NT2/D1 (cell line): Measurements from ENCODE around the gene SLC34A3.

Experiments
- SUZ12 ChIP-seq: IDR thresholded peaks from 2 replicates; pipeline ENCODE4 v1.6.1; 2011; ENCODE audit not compliant: insufficient read length, insufficient read depth; ENCODE audit errors: extremely low read depth
- YY1 ChIP-seq: IDR thresholded peaks from 2 replicates; pipeline ENCODE4 v1.6.1; 2011; ENCODE audit not compliant: insufficient read length, insufficient read depth

DNA sequence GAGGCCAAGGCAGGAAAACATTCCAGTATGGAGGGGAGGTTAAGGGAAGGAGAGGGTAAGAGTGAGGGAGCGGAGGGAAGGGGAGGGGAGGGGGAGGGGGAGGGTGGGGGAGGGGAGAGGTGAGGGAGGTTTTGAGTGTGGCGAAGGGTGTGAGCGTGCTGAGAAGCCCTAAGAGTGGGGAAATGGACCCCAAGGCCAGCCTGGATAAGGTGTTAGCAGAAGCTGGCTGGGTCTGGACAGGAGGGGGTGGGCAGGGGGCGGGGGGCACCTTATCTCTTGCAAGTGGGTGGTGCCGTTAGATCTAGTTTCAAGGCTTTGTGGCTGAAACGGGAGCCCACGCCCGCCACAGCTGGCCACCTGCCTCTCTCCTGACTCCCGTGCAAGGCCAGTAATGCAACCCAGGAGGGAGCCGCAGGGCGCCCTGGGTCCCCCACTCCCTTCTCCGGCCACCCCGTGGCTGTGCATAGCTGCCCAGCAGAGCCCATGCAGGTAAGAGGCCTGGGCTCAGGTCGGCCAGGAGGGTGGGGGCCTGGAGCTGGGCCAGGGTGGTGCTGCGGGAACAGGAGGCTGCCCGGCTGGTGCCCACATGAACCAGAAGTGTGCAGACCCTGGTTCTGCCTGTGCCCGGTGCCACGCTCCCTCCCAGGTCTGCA, 2.7 kb upstream of the SLC34A3 start:
- TF ChIP-seq YY1 = no peak
- TF ChIP-seq SUZ12 = no peak
